HUES64 (cell line): Measurements from ENCODE around the gene KLHL14.

Source experiments
- H3K27ac ChIP-seq: 2 replicates; pipeline ENCODE4 v1.7.0; 2013; ENCODE audit warnings: low read depth, low read length, inconsistent platforms
- H3K27me3 ChIP-seq: 2 replicates; pipeline ENCODE4 v1.6.1; 2013; ENCODE audit warnings: mild to moderate bottlenecking, low read length; ENCODE audit not compliant: insufficient read depth
- H3K36me3 ChIP-seq: 2 replicates; pipeline ENCODE4 v1.6.1; 2013; ENCODE audit warnings: mild to moderate bottlenecking, low read length; ENCODE audit not compliant: insufficient read depth
- H3K4me1 ChIP-seq: 2 replicates; pipeline ENCODE4 v1.6.1; 2013; ENCODE audit warnings: mild to moderate bottlenecking, low read length, moderate library complexity; ENCODE audit not compliant: insufficient read depth
- H3K4me3 ChIP-seq: 2 replicates; pipeline ENCODE4 v1.5.1; 2013; ENCODE audit warnings: mild to moderate bottlenecking, low read length, moderate library complexity
- H3K9ac ChIP-seq: 2 replicates; pipeline ENCODE4 v1.6.1; 2013; ENCODE audit warnings: mild to moderate bottlenecking, low read depth, low read length
- H3K9me3 ChIP-seq: 2 replicates; pipeline ENCODE4 v1.6.1; 2013; ENCODE audit warnings: low read depth, low read length; ENCODE audit not compliant: insufficient read depth
- WGBS: fragments of 150-250, 120-280 bp; methylation state at CpG from one replicate; pipeline ENCODE4 v1.1.7; 2013; ENCODE audit warnings: missing lambda C conversion rate; 5-methylcytosine and 5-hydroxymethylcytosine counted together

The KLHL14 gene

GRCh38 chr18:32769586-32770053, 3.2 kb downstream of the KLHL14 start:
- WGBS = under 1% methylated on average over 31 of the region's 31 CpGs
- H3K4me3 ChIP-seq = peak overlapping the region; percentile 68

GRCh38 chr18:32769071-32769585, 3.7 kb downstream of the KLHL14 start:
- Histone ChIP-seq H3K4me1 (peaks cover 25% of the 10 kb centered on the region), H3K27ac (no peak overlapping the region), H3K9ac (no peak overlapping the region), H3K4me3 (peak overlapping the region; percentile 42), H3K9me3 (no peaks in the 10 kb centered on the region), H3K27me3 (peaks cover 63% of the 10 kb centered on the region), H3K36me3 (no peaks in the 10 kb centered on the region)
- WGBS = 10% methylated on average over 8 of the region's 8 CpGs

More at GRCh38 chr18:32769586-32770053, 3.2 kb downstream of the KLHL14 start:
- no peak overlapping the region for H3K27ac ChIP-seq
- peak overlapping the region; percentile 46 for H3K9ac ChIP-seq
- H3K4me1 ChIP-seq = peaks cover 26% of the 10 kb centered on the region
- H3K36me3 ChIP-seq = no peaks in the 10 kb centered on the region
- H3K9me3 ChIP-seq = no peaks in the 10 kb centered on the region
- H3K27me3 ChIP-seq = peaks cover 67% of the 10 kb centered on the region

GRCh38 chr18:32767400-32767799, 5.4 kb downstream of the KLHL14 start:
- Histone ChIP-seq H3K9ac (no peak overlapping the region), H3K4me3 (no peak overlapping the region), H3K27ac (no peak overlapping the region), H3K36me3 (no peaks in the 10 kb centered on the region), H3K9me3 (no peaks in the 10 kb centered on the region), H3K4me1 (peaks cover 13% of the 10 kb centered on the region), H3K27me3 (peaks cover 45% of the 10 kb centered on the region)
- 89% methylated on average over 3 of the region's 3 CpGs for WGBS

GRCh38 chr18:32764611-32765244, 8.1 kb downstream of the KLHL14 start:
- Histone ChIP-seq H3K36me3 (no peaks in the 10 kb centered on the region), H3K27ac (no peak overlapping the region), H3K4me1 (peaks cover 35% of the 10 kb centered on the region), H3K9ac (no peak overlapping the region), H3K9me3 (no peaks in the 10 kb centered on the region), H3K4me3 (no peak overlapping the region), H3K27me3 (peaks cover 24% of the 10 kb centered on the region)
- WGBS = 99% methylated on average over 3 of the region's 3 CpGs

GRCh38 chr18:32763293-32763692, 9.5 kb downstream of the KLHL14 start:
- 86% methylated on average over 1 of the region's 2 CpGs for WGBS
- Histone ChIP-seq H3K27ac (no peak overlapping the region), H3K4me1 (peaks cover 28% of the 10 kb centered on the region)

GRCh38 chr18:32761231-32761630, 11.6 kb downstream of the KLHL14 start:
- Histone ChIP-seq H3K9ac (no peak overlapping the region), H3K4me1 (peaks cover 25% of the 10 kb centered on the region), H3K27ac (no peak overlapping the region), H3K36me3 (no peaks in the 10 kb centered on the region), H3K27me3 (no peaks in the 10 kb centered on the region), H3K4me3 (no peak overlapping the region), H3K9me3 (no peaks in the 10 kb centered on the region)
- WGBS = 71% methylated on average over 1 of the region's 1 CpG

More at GRCh38 chr18:32763293-32763692, 9.5 kb downstream of the KLHL14 start:
- Histone ChIP-seq H3K9ac (no peak overlapping the region), H3K36me3 (no peaks in the 10 kb centered on the region), H3K4me3 (no peak overlapping the region), H3K27me3 (peaks cover 10% of the 10 kb centered on the region), H3K9me3 (no peaks in the 10 kb centered on the region)

- Histone ChIP-seq H3K4me1 (peaks cover 27% of the 10 kb centered on the region), H3K9me3 (no peaks in the 10 kb centered on the region), H3K4me3 (no peak overlapping the region), H3K9ac (no peak overlapping the region), H3K27ac (no peak overlapping the region; the same call in 1 of the 2 replicates), H3K27me3 (no peaks in the 10 kb centered on the region), H3K36me3 (no peaks in the 10 kb centered on the region)
- 10% methylated on average over 6 of the region's 6 CpGs for WGBS
Measured at GRCh38 chr18:32760391-32760790, 12.4 kb downstream of the KLHL14 start.

GRCh38 chr18:32759611-32760167, 13.1 kb downstream of the KLHL14 start:
- Histone ChIP-seq H3K4me1 (peaks cover 34% of the 10 kb centered on the region), H3K4me3 (no peak overlapping the region), H3K27me3 (no peaks in the 10 kb centered on the region), H3K27ac (no peak overlapping the region), H3K9ac (no peak overlapping the region), H3K9me3 (no peaks in the 10 kb centered on the region), H3K36me3 (no peaks in the 10 kb centered on the region)
- 100% methylated on average over 1 of the region's 2 CpGs for WGBS

- Histone ChIP-seq H3K9ac (no peak overlapping the region), H3K9me3 (no peaks in the 10 kb centered on the region), H3K27me3 (no peaks in the 10 kb centered on the region), H3K4me3 (no peak overlapping the region), H3K4me1 (peaks cover 17% of the 10 kb centered on the region), H3K36me3 (no peaks in the 10 kb centered on the region), H3K27ac (peak overlapping the region; percentile 71; the same call in 1 of the 2 replicates)
- 32% methylated on average over 7 of the region's 7 CpGs for WGBS
Measured at GRCh38 chr18:32754508-32755263, 18.1 kb downstream of the KLHL14 start.

GRCh38 chr18:32753656-32754260, 19.1 kb downstream of the KLHL14 start:
- no peaks in the 10 kb centered on the region for H3K9me3 ChIP-seq
- H3K9ac ChIP-seq = no peak overlapping the region
- H3K4me3 ChIP-seq = no peak overlapping the region
- H3K4me1 ChIP-seq = peaks cover 14% of the 10 kb centered on the region
- H3K36me3 ChIP-seq = no peaks in the 10 kb centered on the region
- no peak overlapping the region; the same call in 1 of the 2 replicates for H3K27ac ChIP-seq
- no peaks in the 10 kb centered on the region for H3K27me3 ChIP-seq
- WGBS = 90% methylated on average over 4 of the region's 4 CpGs

- Histone ChIP-seq H3K36me3 (no peaks in the 10 kb centered on the region), H3K4me1 (peaks cover 11% of the 10 kb centered on the region), H3K9me3 (no peaks in the 10 kb centered on the region), H3K9ac (no peak overlapping the region), H3K4me3 (no peak overlapping the region), H3K27me3 (no peaks in the 10 kb centered on the region), H3K27ac (no peak overlapping the region)
- WGBS = 89% methylated on average over 1 of the region's 3 CpGs
Measured at GRCh38 chr18:32750328-32750727, 22.5 kb downstream of the KLHL14 start.
